Measurements from ENCODE around the gene GTPBP3. TPM values are rescaled to one million over a fixed set of nuclear protein-coding genes. Genes with fewer than 3 reads are reported as not detected.

The GTPBP3 gene
- polyA plus RNA-seq, 1 donor from 2014 or later, result 11.1 TPM

DNA sequence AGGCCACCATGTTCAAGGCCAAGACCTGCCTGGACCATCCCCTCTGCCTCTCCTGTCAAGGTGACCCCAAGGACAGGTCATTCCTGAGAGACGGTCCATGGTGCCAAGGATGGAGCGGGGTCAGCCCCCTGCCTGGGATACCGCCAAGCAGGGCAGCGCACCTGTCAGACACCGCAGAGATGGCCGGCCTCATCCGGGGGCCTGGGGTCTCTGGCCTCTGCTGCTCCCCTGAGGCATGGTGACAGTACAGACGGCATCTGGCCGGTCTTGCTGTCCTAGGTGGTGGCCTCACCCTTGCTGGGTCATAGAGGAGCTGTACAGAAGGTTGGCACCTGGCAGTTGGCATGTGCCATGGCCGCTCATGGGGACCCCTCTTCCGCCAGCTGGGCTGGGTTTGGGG is 16.9 kb upstream of the GTPBP3 start:
- H3K36me3 Mint-ChIP-seq, result peaks cover 11% of the 10 kb centered on the region
- no peaks in the 10 kb centered on the region for H3K27me3 Mint-ChIP-seq
- H3K9me3 Mint-ChIP-seq, result no peaks in the 10 kb centered on the region
- H3K4me1 Mint-ChIP-seq, result no peaks in the 10 kb centered on the region
- no peak overlapping the region for H3K4me3 Mint-ChIP-seq
- no peak overlapping the region for H3K27ac Mint-ChIP-seq

DNA sequence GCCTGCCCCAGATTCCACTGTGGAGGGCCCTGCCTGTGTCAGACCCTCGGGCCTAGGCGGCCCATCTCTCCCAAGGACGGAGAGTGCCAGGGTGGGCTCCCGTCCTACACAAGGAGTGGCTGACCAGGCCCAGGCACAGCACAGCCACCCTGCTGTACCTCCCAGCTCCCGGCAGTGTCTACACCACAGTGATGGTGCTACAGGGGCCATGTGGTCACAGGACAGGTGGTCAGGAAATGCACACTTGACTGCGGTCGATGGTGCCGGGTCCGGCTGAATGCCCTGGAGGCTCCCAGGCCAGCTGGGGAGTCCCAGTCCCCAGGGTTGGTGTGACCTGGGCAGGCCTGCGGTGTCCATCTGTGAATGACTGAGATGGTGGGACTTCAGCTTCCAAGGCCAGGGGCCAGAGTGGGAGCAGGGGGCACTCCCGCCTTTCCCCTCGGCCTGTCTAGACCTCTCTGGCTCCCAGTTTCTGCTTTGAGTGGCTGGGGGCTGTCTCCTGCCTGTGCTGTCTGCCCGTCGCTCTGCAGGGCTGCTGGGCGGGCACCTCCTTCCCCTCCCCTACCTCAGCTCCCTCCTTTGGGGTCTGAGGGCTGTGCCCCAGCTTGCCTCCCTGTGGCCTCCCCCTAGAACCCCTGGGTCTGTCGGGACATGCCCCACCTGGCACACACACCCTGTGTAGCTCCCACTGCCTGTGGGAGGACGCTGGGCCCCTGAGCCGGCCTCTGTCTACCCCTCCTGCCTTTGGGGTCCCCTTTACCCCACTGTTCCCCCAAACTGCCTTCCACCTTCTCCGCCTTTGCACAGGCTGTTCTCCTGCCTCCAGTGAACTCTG is 15.5 kb upstream of the GTPBP3 start:
- Mint-ChIP-seq H3K4me3 (no peak overlapping the region), H3K4me1 (no peaks in the 10 kb centered on the region), H3K9me3 (no peaks in the 10 kb centered on the region), H3K27ac (no peak overlapping the region), H3K27me3 (no peaks in the 10 kb centered on the region), H3K36me3 (peaks cover 5% of the 10 kb centered on the region)

DNA sequence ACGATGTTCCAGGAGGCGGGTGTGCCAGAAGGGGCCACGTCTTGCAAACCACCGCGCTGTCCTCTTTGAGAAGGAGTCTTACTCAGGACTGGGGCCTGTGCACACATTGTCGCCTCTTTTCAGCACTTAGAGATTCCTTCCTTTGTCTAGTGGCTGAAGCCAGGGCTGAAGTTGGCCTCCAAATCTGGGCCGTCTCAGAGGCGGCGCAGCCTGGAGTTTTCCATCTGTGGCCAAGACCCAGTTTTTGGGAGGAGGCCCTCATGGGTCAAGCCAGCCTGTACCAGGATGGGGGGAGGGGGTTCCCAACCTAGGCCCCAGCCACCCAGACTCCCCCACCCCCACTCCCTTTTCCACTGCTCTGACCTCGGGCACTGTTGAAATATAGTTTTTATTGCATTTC is 14.5 kb upstream of the GTPBP3 start:
- no peak overlapping the region for H3K27ac Mint-ChIP-seq
- H3K4me1 Mint-ChIP-seq, result peaks cover 0 to 1% (median 0%) of the 10 kb centered on the region in 3 donors
- H3K9me3 Mint-ChIP-seq, result no peaks in the 10 kb centered on the region
- peaks cover 4% of the 10 kb centered on the region for H3K36me3 Mint-ChIP-seq
- peak overlapping the region in 1 of 4 donors; percentile 49 for H3K4me3 Mint-ChIP-seq
- H3K27me3 Mint-ChIP-seq, result no peaks in the 10 kb centered on the region

DNA sequence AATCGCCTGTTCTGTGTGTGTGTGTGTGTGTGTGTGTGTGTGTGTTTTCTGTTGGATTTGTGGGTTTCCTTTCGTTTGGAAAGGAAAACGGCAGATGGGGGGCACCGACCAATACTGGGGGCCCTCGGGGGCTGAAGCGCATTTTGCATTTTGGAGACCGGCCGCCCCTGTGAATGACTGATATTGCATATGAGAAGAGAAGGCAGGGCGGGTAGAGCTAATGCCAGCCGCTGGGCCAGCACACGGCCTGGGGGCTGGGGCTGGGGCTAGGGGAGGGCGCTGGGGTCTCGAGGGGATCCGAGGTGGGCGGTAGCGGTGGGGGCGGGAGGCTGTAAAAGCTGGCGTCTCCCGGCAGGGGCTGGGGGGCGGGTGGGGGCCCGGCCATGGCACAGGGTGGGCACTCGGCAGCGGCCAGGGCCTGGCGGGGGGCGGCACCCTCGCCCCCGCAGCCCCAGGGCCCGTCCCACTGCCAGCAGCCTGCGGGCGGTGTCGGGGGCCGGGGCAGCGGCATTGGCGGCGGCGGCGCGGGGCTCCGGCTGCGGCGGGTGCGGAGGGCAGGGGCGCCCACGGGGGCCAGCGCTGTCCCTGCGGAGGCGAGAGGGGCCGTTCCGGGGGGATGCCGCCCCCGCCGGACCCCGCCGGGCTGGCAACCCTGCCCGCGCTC is 13.9 kb upstream of the GTPBP3 start:
- no peaks in the 10 kb centered on the region for H3K27me3 Mint-ChIP-seq
- peaks cover 0 to 2% (median 0%) of the 10 kb centered on the region in 3 donors for H3K4me1 Mint-ChIP-seq
- no peaks in the 10 kb centered on the region for H3K9me3 Mint-ChIP-seq
- peaks cover 4% of the 10 kb centered on the region for H3K36me3 Mint-ChIP-seq
- H3K4me3 Mint-ChIP-seq, result peak overlapping the region in 1 of 4 donors; percentile 60
- no peak overlapping the region for H3K27ac Mint-ChIP-seq

DNA sequence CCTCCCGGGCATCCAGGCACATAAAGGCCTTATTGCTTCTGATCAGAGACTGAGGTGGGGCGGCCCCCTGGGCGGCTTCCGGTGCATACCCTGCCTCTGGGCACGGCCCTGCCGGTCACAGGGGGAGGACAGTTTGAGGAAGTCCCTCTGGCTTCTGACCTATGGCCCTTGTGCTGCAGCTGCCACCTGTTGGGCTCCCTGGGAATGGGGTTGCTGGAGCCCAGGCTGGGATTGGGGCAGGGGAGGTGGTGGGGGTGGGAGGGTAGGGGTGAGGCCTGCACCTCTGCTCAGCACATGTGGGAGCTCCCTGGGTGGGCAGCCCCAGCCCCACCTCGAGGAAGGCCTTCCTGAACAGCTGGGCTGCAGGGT is 13.4 kb upstream of the GTPBP3 start:
- H3K4me1 Mint-ChIP-seq, result peaks cover 0 to 2% (median 0%) of the 10 kb centered on the region in 3 donors
- no peaks in the 10 kb centered on the region for H3K9me3 Mint-ChIP-seq
- no peak overlapping the region for H3K4me3 Mint-ChIP-seq
- peaks cover 4% of the 10 kb centered on the region for H3K36me3 Mint-ChIP-seq
- H3K27me3 Mint-ChIP-seq, result no peaks in the 10 kb centered on the region
- no peak overlapping the region for H3K27ac Mint-ChIP-seq

DNA sequence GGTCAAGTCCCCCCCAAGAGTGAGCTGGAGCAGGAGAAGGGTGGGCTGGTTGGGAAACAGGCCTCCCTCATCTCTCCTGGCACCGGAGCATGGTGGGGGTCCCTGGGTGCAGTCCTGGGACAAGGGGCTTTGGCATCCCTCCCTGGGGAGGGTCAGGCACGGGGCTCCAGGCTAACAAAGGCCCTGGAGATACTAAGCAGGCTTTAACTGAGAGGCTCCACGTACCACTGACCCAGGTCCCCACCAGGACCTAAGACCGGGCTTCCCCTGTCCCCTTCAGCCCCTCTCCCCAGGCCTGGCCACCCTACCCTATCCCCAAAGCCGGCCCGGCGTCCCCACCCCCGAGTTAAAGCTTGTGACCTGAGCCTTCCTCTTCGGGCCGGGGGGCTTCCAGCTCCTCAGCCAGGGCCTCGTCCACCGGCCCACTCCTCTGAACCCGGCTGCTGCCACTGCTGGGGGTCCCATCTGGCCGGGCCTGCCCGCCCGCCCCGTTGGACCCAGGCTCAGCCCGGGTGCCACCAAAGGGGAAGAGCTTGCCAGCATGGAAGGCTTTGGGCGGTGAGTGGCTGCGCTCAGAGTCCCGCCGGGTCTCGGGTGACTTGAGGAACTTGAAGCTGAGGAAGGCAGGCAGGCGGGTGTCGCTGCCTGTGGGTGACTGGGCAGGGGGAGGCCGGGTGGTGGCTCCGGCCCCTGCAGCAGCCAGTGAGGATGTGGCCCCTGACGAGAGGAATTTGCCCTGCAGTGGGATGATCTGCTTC is 12.8 kb upstream of the GTPBP3 start:
- Mint-ChIP-seq H3K27ac (no peak overlapping the region), H3K36me3 (peaks cover 4% of the 10 kb centered on the region), H3K4me1 (peaks cover 0 to 2% (median 0%) of the 10 kb centered on the region in 3 donors), H3K9me3 (no peaks in the 10 kb centered on the region), H3K27me3 (no peaks in the 10 kb centered on the region), H3K4me3 (no peak overlapping the region)

DNA sequence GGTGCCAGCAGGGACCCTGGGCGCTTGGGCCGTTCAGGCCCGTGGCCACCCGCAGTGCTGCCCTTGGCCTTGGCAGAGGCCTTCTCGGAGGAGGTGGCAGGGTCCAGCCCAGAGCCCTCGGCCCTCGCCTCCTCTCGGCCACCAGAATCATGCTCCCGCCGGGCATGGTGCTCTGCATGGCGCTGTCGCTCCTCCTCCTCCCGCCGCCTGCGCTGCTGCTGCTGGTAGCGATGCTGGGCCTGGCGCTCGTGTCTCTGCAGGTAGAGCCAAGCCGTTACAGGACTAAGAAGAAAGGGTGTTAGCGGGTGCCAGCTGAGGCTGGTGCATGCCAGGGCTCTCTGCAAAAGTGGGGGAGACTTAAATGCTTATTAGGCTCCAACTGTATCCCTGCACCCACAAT is 12.2 kb upstream of the GTPBP3 start:
- peaks cover 0 to 4% (median 0%) of the 10 kb centered on the region in 3 donors for H3K4me1 Mint-ChIP-seq
- no peak overlapping the region for H3K4me3 Mint-ChIP-seq
- peaks cover 4% of the 10 kb centered on the region for H3K36me3 Mint-ChIP-seq
- H3K27ac Mint-ChIP-seq, result no peak overlapping the region
- peaks cover 3% of the 10 kb centered on the region for H3K27me3 Mint-ChIP-seq
- H3K9me3 Mint-ChIP-seq, result no peaks in the 10 kb centered on the region

DNA sequence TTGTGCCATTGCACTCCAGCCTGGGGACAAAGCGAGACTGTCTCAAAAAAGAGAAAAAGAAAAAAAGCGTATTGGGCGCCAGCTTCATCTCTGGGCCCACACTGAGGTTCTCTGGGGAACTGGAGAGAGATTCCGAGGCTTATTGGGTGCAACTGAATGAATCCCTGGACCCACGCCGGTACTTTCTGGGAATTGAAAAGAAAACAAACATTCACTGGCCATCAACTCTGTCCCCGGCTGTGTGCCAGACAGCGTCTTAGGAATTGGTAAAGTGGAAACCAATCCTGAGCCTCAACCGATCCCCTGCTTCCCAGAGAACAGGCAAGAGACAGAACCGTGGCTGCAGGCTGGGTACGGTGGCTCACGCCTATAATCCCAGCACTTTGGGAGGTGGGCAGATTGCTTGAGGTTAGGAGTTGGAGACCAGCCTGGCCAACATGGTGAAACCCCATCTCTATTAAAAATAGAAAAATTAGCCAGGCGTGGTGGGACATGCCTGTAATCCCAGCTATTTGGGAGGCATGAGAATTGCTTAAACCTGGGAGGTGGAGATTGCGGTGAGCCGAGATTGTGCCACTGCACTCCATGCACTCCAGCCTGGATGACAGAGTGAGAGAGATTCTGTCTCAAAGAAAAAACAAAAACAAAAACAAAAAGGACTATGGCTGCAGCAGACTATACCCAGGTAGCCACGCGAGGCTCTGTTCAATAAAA is 11.3 kb upstream of the GTPBP3 start:
- peaks cover 4% of the 10 kb centered on the region for H3K36me3 Mint-ChIP-seq
- no peaks in the 10 kb centered on the region for H3K9me3 Mint-ChIP-seq
- peak overlapping the region in 1 of 3 donors; percentile 35 for H3K27ac Mint-ChIP-seq
- peak overlapping the region in 1 of 4 donors; percentile 53 for H3K4me3 Mint-ChIP-seq
- H3K27me3 Mint-ChIP-seq, result peaks cover 11% of the 10 kb centered on the region
- peaks cover 0 to 4% (median 0%) of the 10 kb centered on the region in 3 donors for H3K4me1 Mint-ChIP-seq

DNA sequence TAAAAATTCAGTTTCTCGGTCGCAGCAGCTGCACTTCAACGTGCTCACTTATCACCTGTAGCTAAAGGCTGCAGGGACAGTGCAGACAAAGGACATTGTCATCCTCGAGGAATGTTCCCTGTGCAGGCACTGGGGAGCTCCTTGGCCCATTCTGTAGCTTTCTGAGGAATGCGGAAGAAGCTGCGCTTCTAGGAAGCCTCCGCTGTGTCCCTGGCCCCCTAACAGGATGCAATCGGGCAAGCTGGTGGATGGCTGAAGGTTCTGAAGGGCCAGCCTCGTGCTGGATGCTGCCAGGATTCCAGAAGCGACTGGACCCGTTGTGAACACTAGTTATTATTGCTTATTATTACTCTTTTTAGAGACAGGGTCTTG is 10.8 kb upstream of the GTPBP3 start:
- Mint-ChIP-seq H3K4me1 (peaks cover 0 to 4% (median 0%) of the 10 kb centered on the region in 3 donors), H3K9me3 (no peaks in the 10 kb centered on the region), H3K27ac (peak overlapping the region in 1 of 3 donors; percentile 35), H3K4me3 (peak overlapping the region in 1 of 4 donors; percentile 48), H3K36me3 (peaks cover 4% of the 10 kb centered on the region), H3K27me3 (peaks cover 12% of the 10 kb centered on the region)

DNA sequence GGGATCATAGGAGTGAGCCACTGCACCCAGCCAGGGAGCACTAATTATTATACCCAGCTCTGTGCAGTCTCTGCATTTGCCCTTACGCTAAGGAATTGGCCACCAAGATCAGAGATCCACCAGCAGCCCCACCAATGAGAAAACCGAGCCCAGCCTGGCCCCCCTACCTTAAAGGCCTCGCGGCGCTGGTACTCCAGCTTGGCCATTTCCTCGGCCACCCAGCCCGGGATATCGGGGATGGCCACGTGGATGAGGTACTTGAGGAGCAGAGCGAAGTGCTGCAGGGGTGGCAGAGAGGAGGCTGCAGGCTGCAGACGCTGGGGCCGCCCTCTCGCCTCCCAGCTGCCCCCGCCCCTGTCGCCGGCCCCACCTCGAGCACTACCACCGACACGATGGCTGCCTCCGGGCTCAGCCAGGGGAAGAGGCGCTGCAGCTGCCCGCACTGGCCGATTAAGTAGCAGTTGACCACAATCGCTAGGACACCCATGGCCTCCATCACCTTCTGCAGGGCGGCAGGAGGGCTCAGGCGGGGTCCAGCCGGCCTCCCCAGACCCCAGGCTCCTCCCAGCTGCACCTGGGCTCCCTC is 10.2 kb upstream of the GTPBP3 start:
- Mint-ChIP-seq H3K9me3 (no peaks in the 10 kb centered on the region), H3K27me3 (peaks cover 12% of the 10 kb centered on the region), H3K4me3 (peak overlapping the region in 2 of 4 donors; percentile 22 to 48), H3K27ac (peak overlapping the region in 1 of 3 donors; percentile 35), H3K36me3 (peaks cover 4% of the 10 kb centered on the region), H3K4me1 (peaks cover 0 to 4% (median 0%) of the 10 kb centered on the region in 3 donors)

DNA sequence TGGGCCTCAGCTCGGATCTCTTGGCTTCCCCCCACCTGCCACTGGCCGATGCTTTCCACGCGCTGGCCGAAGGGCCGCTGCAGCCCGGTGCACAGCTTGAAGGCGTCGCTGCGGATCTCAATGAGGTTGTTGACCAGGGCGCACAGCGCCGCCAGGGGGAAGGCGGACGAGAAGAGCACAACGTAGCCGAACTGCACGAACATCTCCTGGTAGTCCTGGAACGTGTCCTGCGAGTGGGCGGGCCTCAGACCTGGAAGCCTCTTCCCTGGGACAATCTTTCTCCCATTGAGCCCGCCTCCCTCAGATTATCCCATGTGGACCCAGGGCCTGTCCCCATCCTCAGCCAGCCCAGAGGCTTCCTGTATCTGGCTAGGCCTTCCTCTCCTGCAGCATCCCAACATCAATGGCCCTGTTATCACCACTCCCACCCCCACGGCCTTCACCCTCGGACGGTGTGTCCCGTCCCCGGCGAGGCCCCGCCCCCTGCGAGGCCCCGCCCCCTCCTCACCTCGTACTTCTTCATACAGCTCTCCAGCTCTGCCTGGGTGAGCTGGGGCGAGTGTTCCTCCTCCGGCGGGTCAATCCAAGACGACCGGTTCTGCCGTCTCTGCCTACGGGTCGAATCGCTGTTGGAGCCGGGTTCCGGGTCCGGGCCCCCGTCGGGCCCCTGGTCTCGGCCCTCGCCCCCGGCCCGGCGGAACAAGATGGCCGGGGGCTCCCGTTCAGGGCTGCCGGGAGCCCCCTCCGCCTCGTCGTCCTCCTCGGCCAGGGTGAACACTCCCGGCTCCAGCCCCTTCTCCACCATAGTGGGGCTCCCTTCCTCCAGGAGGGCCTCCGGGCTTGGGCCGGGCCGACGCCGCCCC is 9.5 kb upstream of the GTPBP3 start:
- H3K27me3 Mint-ChIP-seq, result peaks cover 15% of the 10 kb centered on the region
- no peaks in the 10 kb centered on the region for H3K9me3 Mint-ChIP-seq

DNA sequence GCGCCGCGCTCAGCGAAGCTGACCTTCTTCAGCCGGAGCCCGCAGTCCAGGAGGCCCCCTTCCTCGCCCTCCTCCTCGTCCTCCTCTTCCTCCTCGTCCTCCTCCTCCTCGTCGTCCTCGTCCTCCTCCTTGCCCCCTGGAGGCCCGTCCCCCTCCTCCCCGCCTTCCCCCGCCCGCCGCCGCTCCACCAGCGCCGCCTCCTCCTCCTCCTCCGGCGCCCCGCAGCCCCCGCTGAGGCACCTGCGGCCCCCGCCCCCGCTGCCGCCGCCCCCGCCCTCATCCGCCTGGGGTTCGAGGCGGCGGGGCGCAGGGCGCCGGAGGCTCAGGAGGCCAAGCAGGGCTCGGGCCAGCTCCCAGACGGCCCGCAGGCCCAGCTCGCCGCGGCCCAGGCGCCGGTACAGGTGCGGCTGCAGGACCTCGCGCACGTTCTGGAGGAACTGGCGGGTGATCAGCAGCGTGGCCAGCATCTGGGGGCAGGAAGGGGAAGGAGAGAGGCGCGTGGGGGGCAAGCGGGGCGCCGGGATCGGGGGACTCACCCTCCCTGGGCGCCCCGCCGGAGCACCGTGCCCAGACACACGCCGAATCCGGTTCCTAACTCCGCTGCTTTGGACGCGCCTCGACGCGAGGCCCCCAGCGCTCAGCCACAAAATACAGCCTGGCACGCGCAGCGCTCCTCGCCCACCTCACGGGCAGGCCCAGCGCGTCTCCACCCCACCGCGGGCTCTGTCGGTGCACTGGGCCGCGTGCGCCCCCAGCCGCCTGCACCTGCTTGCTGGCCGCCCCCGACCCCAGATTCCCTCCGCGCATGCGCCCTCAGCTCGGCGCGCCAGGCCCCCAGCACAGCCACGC is 8.6 kb upstream of the GTPBP3 start:
- Mint-ChIP-seq H3K9me3 (no peaks in the 10 kb centered on the region), H3K27ac (no peak overlapping the region), H3K36me3 (no peaks in the 10 kb centered on the region), H3K4me1 (peaks cover 0 to 5% (median 2%) of the 10 kb centered on the region in 3 donors), H3K27me3 (peaks cover 16% of the 10 kb centered on the region), H3K4me3 (peak overlapping the region; percentile 51 to 83 (median 72))

More for the DNA sequence above, 9.5 kb upstream of the GTPBP3 start:
- Mint-ChIP-seq H3K27ac (no peak overlapping the region), H3K4me3 (peak overlapping the region; percentile 72 to 85 (median 78)), H3K36me3 (no peaks in the 10 kb centered on the region), H3K4me1 (peaks cover 0 to 4% (median 0%) of the 10 kb centered on the region in 3 donors)
